ENCODE data around the gene STK32B. TPM values are rescaled to one million over a fixed set of nuclear protein-coding genes. Genes with fewer than 3 reads are reported as not detected.

The STK32B gene
- total RNA-seq, 2 experiments from 2014 or later: not detected

GRCh38 chr4:5100336-5100735, 49.1 kb downstream of the STK32B start:
- ChIA-PET CTCF (ENCODE audit: unreplicated experiment) (no interaction called here), POLR2A (no interaction called here)
- DNase-seq (ENCODE audit: low spot score): no peak
- Histone ChIP-seq H3K9me2 (ENCODE audit: insufficient read depth, low read length) (no peaks in the 10 kb centered on the region), H3K4me2 (ENCODE audit: low read length) (no peak overlapping the region), H3K79me2 (ENCODE audit: insufficient read depth, low read depth, low read length) (no peaks in the 10 kb centered on the region), H4K20me1 (ENCODE audit: insufficient read depth, low read length) (no peaks in the 10 kb centered on the region), H3K9me3 (ENCODE audit: low read length) (no peaks in the 10 kb centered on the region), H3K27ac (ENCODE audit: low read depth, low read length, poor library complexity, severe bottlenecking) (no peak overlapping the region), H3K4me1 (ENCODE audit: insufficient read depth, low read length, poor library complexity, severe bottlenecking) (no peaks in the 10 kb centered on the region), H3K4me3 (ENCODE audit: low read depth, low read length, poor library complexity, severe bottlenecking) (no peak overlapping the region), H3K36me3 (ENCODE audit: insufficient read depth, low read length) (no peaks in the 10 kb centered on the region), H2AFZ (ENCODE audit: low read length) (no peak overlapping the region)
- no TSS peak for BruUV-seq (replicated peaks)
- TF ChIP-seq EZH2phosphoT487 (IDR thresholded peaks at IDR 0.05; ENCODE audit: borderline replicate concordance, low read depth, low read length) (no peak), CTCF (conservative IDR thresholded peaks at IDR 0.05; ENCODE audit: low read length) (no peak)
- intact Hi-C loops (cut with micrococcal nuclease; ENCODE audit: unreplicated experiment): no loop called here

DNA sequence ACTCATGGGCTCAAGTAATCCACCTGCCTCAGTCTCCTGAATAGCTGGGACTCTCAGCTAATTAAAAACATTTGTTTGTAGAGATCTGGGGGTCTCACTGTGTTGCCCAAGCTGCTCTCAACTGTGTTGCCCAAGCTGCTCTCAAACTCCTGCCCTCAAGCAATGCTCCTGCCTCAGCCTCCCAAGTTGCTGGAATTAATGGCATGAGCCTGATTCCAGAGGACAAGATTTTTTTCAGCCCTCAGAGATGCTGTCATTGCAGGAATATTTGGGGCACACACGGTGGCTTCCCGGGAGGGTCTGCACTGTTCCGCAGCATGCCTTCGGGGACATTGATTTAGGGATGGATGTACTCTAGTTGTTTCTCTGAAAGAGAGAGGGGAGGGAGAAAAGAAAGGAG, 49.7 kb downstream of the STK32B start:
- Histone ChIP-seq H3K4me3 (ENCODE audit: low read depth, low read length, poor library complexity, severe bottlenecking) (no peak overlapping the region), H2AFZ (ENCODE audit: low read length) (no peak overlapping the region), H3K9me3 (ENCODE audit: low read length) (no peaks in the 10 kb centered on the region), H4K20me1 (ENCODE audit: insufficient read depth, low read length) (no peaks in the 10 kb centered on the region), H3K9me2 (ENCODE audit: insufficient read depth, low read length) (no peaks in the 10 kb centered on the region), H3K79me2 (ENCODE audit: insufficient read depth, low read depth, low read length) (no peaks in the 10 kb centered on the region), H3K4me1 (ENCODE audit: insufficient read depth, low read length, poor library complexity, severe bottlenecking) (no peaks in the 10 kb centered on the region), H3K27ac (ENCODE audit: low read depth, low read length, poor library complexity, severe bottlenecking) (no peak overlapping the region), H3K36me3 (ENCODE audit: insufficient read depth, low read length) (no peaks in the 10 kb centered on the region), H3K4me2 (ENCODE audit: low read length) (no peak overlapping the region)
- no peak for DNase-seq (ENCODE audit: low spot score)
- POLR2A ChIA-PET: no interaction called here
- TF ChIP-seq EZH2phosphoT487 (IDR thresholded peaks at IDR 0.05; ENCODE audit: borderline replicate concordance, low read depth, low read length): no peak
- no peak for TF ChIP-seq CTCF (conservative IDR thresholded peaks at IDR 0.05; ENCODE audit: low read length)
- BruUV-seq (replicated peaks): no TSS peak
- intact Hi-C loops (cut with micrococcal nuclease; ENCODE audit: unreplicated experiment): no loop called here
- CTCF ChIA-PET (ENCODE audit: unreplicated experiment): no interaction called here

GRCh38 chr4:5101571-5101970, 50.3 kb downstream of the STK32B start:
- H3K4me2 ChIP-seq (ENCODE audit: low read length): no peak overlapping the region
- no peak overlapping the region for H3K27ac ChIP-seq (ENCODE audit: low read depth, low read length, poor library complexity, severe bottlenecking)
- H3K9me3 ChIP-seq (ENCODE audit: low read length): no peaks in the 10 kb centered on the region
- no TSS peak for BruUV-seq (replicated peaks)
- H3K79me2 ChIP-seq (ENCODE audit: insufficient read depth, low read depth, low read length): no peaks in the 10 kb centered on the region
- no peaks in the 10 kb centered on the region for H3K4me1 ChIP-seq (ENCODE audit: insufficient read depth, low read length, poor library complexity, severe bottlenecking)
- no peak overlapping the region for H2AFZ ChIP-seq (ENCODE audit: low read length)
- H3K36me3 ChIP-seq (ENCODE audit: insufficient read depth, low read length): no peaks in the 10 kb centered on the region
- intact Hi-C loops (cut with micrococcal nuclease; ENCODE audit: unreplicated experiment): no loop called here
- no peak for TF ChIP-seq CTCF (conservative IDR thresholded peaks at IDR 0.05; ENCODE audit: low read length)
- TF ChIP-seq EZH2phosphoT487 (IDR thresholded peaks at IDR 0.05; ENCODE audit: borderline replicate concordance, low read depth, low read length): no peak
- no peaks in the 10 kb centered on the region for H4K20me1 ChIP-seq (ENCODE audit: insufficient read depth, low read length)
- DNase-seq (ENCODE audit: low spot score): no peak
- ChIA-PET CTCF (ENCODE audit: unreplicated experiment) (no interaction called here), POLR2A (no interaction called here)
- H3K4me3 ChIP-seq (ENCODE audit: low read depth, low read length, poor library complexity, severe bottlenecking): no peak overlapping the region
- H3K9me2 ChIP-seq (ENCODE audit: insufficient read depth, low read length): no peaks in the 10 kb centered on the region
